ENCODE data around the gene C10orf53. TPM values are rescaled to one million over a fixed set of nuclear protein-coding genes. Genes with fewer than 3 reads are reported as not detected.

The C10orf53 gene
- total and polyA plus RNA-seq, 10 of the 15 experiments (the other 5 are each of a cell fraction or from before 2014, with no cell fraction given), result not detected

DNA sequence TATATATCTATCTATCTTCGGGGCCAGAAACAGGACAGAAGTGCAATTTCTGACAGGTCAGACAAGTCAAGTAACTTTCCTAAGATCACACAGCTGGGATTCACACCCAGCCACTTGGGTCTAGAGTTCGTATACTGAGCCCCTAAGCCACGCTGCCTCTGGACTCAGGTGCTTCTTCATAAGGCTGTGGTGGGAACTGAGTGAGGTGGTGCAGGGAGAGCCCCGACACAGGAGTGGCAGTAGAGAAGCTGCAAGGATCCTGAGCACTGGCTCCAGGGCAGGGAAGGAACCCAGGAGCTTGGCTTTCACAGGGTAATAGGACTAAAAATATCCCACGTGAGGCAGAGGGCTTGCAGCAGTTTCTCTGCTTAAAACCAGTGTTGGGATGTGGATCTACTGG, 33.8 kb downstream of the C10orf53 start:
- in situ Hi-C loops (cut with MboI), result no loop called here
- RAD21 ChIA-PET (ENCODE audit: unreplicated experiment), result no interaction called here
- CTCF ChIA-PET, result no interaction called here

More for the DNA sequence above, 33.8 kb downstream of the C10orf53 start:
- H3K4me1 ChIP-seq (ENCODE audit: control insufficient read depth, insufficient read depth, low read length), result no peaks in the 10 kb centered on the region
- no peak overlapping the region for H3K4me2 ChIP-seq (ENCODE audit: control insufficient read depth, insufficient read depth)
- H3K27ac ChIP-seq (ENCODE audit: control insufficient read depth, insufficient read depth), result no peak overlapping the region
- no peak overlapping the region for H3K9ac ChIP-seq (ENCODE audit: control insufficient read depth, insufficient read depth, low read length)
- no peaks in the 10 kb centered on the region for H3K79me2 ChIP-seq (ENCODE audit: control insufficient read depth, insufficient read depth, low read length)
- no peaks in the 10 kb centered on the region for H3K9me3 ChIP-seq (replicated peaks; ENCODE audit: control insufficient read depth, insufficient read depth, low read length)
- ChIA-PET SMC1A (ENCODE audit: uncharacterized antibody, unreplicated experiment) (no interaction called here), POLR2A (no interaction called here)
- H3K36me3 ChIP-seq (ENCODE audit: control insufficient read depth in 2 of 2, insufficient read depth in 2 of 2, low read length in 1 of 2), result no peaks in the 10 kb centered on the region
- no peaks in the 10 kb centered on the region for H3K27me3 ChIP-seq (replicated peaks in 1 of 2; ENCODE audit: control insufficient read depth in 2 of 2, insufficient read depth in 2 of 2, low read length in 1 of 2)
- no peak overlapping the region for H2AFZ ChIP-seq (ENCODE audit: control insufficient read depth, low read depth, low read length)
- BruUV-seq (replicated peaks), result no TSS peak
- intact Hi-C loops (cut with micrococcal nuclease; ENCODE audit: unreplicated experiment), result no loop called here
- no peaks in the 10 kb centered on the region for H4K20me1 ChIP-seq (ENCODE audit: control insufficient read depth, insufficient read depth)
- DNase-seq (ENCODE audit: low read depth, low spot score) (no peak), FAIRE-seq (no peak), ATAC-seq (no peak)
- no peak overlapping the region for H3K4me3 ChIP-seq
- TF ChIP-seq, protein P1, sequence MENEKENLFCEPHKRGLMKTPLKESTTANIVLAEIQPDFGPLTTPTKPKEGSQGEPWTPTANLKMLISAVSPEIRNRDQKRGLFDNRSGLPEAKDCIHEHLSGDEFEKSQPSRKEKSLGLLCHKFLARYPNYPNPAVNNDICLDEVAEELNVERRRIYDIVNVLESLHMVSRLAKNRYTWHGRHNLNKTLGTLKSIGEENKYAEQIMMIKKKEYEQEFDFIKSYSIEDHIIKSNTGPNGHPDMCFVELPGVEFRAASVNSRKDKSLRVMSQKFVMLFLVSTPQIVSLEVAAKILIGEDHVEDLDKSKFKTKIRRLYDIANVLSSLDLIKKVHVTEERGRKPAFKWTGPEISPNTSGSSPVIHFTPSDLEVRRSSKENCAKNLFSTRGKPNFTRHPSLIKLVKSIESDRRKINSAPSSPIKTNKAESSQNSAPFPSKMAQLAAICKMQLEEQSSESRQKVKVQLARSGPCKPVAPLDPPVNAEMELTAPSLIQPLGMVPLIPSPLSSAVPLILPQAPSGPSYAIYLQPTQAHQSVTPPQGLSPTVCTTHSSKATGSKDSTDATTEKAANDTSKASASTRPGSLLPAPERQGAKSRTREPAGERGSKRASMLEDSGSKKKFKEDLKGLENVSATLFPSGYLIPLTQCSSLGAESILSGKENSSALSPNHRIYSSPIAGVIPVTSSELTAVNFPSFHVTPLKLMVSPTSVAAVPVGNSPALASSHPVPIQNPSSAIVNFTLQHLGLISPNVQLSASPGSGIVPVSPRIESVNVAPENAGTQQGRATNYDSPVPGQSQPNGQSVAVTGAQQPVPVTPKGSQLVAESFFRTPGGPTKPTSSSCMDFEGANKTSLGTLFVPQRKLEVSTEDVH (IDR thresholded peaks at IDR 0.05; ENCODE audit: low read depth, partially characterized antibody), result no peak
- TF ChIP-seq ZNF274 (IDR thresholded peaks at IDR 0.05; ENCODE audit: insufficient read depth, insufficient read length) (no peak), SUPT20H (IDR thresholded peaks at IDR 0.05; ENCODE audit: borderline replicate concordance, control insufficient read depth, low read depth, low read length) (no peak), SIX5 (IDR thresholded peaks at IDR 0.05; ENCODE audit: low read depth, low read length, severe bottlenecking) (no peak), BHLHE40 (IDR thresholded peaks at IDR 0.05; ENCODE audit: borderline replicate concordance in 1 of 2, low read depth in 2 of 2, low read length in 1 of 2) (no peak), ETV6 (conservative IDR thresholded peaks at IDR 0.05 in 1 of 2, IDR thresholded peaks at IDR 0.05 in 1 of 2; ENCODE audit: borderline replicate concordance in 1 of 2, low read depth in 1 of 2) (no peak), NFXL1 (IDR thresholded peaks at IDR 0.05; ENCODE audit: borderline replicate concordance) (no peak), EGR1 (IDR thresholded peaks at IDR 0.05; ENCODE audit: borderline replicate concordance in 1 of 2, low read depth in 2 of 2, low read length in 2 of 2) (no peak), CHD4 (IDR thresholded peaks at IDR 0.05) (no peak), GABPA (IDR thresholded peaks at IDR 0.05; ENCODE audit: low read depth) (no peak), NFIC (IDR thresholded peaks at IDR 0.05; ENCODE audit: low read depth, low read length) (no peak), BMI1 (IDR thresholded peaks at IDR 0.05; ENCODE audit: borderline replicate concordance) (no peak)
- TF ChIP-seq, protein P2, sequence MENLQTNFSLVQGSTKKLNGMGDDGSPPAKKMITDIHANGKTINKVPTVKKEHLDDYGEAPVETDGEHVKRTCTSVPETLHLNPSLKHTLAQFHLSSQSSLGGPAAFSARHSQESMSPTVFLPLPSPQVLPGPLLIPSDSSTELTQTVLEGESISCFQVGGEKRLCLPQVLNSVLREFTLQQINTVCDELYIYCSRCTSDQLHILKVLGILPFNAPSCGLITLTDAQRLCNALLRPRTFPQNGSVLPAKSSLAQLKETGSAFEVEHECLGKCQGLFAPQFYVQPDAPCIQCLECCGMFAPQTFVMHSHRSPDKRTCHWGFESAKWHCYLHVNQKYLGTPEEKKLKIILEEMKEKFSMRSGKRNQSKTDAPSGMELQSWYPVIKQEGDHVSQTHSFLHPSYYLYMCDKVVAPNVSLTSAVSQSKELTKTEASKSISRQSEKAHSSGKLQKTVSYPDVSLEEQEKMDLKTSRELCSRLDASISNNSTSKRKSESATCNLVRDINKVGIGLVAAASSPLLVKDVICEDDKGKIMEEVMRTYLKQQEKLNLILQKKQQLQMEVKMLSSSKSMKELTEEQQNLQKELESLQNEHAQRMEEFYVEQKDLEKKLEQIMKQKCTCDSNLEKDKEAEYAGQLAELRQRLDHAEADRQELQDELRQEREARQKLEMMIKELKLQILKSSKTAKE (IDR thresholded peaks at IDR 0.05; ENCODE audit: low read depth, poor library complexity, severe bottlenecking), result no peak
- TF ChIP-seq, protein P3, sequence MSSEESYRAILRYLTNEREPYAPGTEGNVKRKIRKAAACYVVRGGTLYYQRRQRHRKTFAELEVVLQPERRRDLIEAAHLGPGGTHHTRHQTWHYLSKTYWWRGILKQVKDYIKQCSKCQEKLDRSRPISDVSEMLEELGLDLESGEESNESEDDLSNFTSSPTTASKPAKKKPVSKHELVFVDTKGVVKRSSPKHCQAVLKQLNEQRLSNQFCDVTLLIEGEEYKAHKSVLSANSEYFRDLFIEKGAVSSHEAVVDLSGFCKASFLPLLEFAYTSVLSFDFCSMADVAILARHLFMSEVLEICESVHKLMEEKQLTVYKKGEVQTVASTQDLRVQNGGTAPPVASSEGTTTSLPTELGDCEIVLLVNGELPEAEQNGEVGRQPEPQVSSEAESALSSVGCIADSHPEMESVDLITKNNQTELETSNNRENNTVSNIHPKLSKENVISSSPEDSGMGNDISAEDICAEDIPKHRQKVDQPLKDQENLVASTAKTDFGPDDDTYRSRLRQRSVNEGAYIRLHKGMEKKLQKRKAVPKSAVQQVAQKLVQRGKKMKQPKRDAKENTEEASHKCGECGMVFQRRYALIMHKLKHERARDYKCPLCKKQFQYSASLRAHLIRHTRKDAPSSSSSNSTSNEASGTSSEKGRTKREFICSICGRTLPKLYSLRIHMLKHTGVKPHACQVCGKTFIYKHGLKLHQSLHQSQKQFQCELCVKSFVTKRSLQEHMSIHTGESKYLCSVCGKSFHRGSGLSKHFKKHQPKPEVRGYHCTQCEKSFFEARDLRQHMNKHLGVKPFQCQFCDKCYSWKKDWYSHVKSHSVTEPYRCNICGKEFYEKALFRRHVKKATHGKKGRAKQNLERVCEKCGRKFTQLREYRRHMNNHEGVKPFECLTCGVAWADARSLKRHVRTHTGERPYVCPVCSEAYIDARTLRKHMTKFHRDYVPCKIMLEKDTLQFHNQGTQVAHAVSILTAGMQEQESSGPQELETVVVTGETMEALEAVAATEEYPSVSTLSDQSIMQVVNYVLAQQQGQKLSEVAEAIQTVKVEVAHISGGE (CRISPR knock-in tag; IDR thresholded peaks at IDR 0.05), result no peak
- WGBS (ENCODE audit: insufficient coverage, insufficient replicate concordance, low lambda C conversion rate, missing lambda C conversion rate), result 7% methylated on average over 5 of the region's 5 CpGs

Measured in GM12878 (cell line).